IMR-90 (cell line): Measurements from ENCODE around the gene ADAMTSL1. TPM values are rescaled to one million over a fixed set of nuclear protein-coding genes. Genes with fewer than 3 reads are reported as not detected.

Experiments used
- ATAC-seq: fragments of 200-7000 bp; cut with Tn5 transposase; 2 replicates; pipeline ENCODE4 v1.9.1; 2020; ENCODE audit warnings: low read depth, mild to moderate bottlenecking, moderate library complexity
- BruUV-seq: library from RNA; stranded (reverse); fragments of 400-500 nt; replicated peaks from 2 replicates; lab custom pipeline; 2021; lab: Mats Ljungman, UMichigan
- CTCF ChIA-PET: fragments of 300-600 bp; formaldehyde crosslinking; extraction: SDS; loops from one replicate; lab custom pipeline; 2021; ENCODE audit warnings: antibody characterized with exemption; lab: Yijun Ruan, JAX
- POLR2A ChIA-PET: fragments of 300-600 bp; sonication (Branson Sonifier 250); formaldehyde crosslinking; loops from one replicate; lab custom pipeline; 2022; ENCODE audit warnings: antibody characterized with exemption; ENCODE audit not compliant: unreplicated experiment; lab: Charles Lee
- DNase-seq: peaks from one replicate; pipeline ENCODE4 v3.0.0; 2013
- H2AFZ ChIP-seq: replicated peaks from 2 replicates; pipeline ENCODE3; 2013; ENCODE audit warnings: low read length, mild to moderate bottlenecking; ENCODE audit not compliant: poor library complexity
- H2AK5ac ChIP-seq: 2 replicates; pipeline ENCODE4 v1.6.1; 2013; ENCODE audit warnings: low read depth, low read length, inconsistent platforms
- H2AK9ac ChIP-seq: replicated peaks from 2 replicates; pipeline ENCODE3; 2013; ENCODE audit warnings: mild to moderate bottlenecking, low read depth, low read length, moderate library complexity; ENCODE audit not compliant: poor library complexity
- H2BK120ac ChIP-seq: 2 replicates; pipeline ENCODE4 v1.6.1; 2013; ENCODE audit warnings: low read depth, low read length, inconsistent platforms
- H2BK15ac ChIP-seq: 3 replicates; pipeline ENCODE4 v1.6.1; 2013; ENCODE audit warnings: low read depth, low read length, inconsistent platforms
- H2BK20ac ChIP-seq: 2 replicates; pipeline ENCODE4 v1.6.1; 2013; ENCODE audit warnings: low read depth, mild to moderate bottlenecking, inconsistent platforms, low read length, moderate library complexity
- H2BK5ac ChIP-seq: 2 replicates; pipeline ENCODE4 v1.6.1; 2013; ENCODE audit warnings: mild to moderate bottlenecking, low read depth, low read length, inconsistent platforms; ENCODE audit not compliant: poor library complexity, severe bottlenecking
- H3K14ac ChIP-seq: replicated peaks from 2 replicates; pipeline ENCODE4 v1.6.1; 2013; ENCODE audit warnings: low read depth, low read length, inconsistent platforms
- H3K18ac ChIP-seq: 2 replicates; pipeline ENCODE4 v1.6.1; 2013; ENCODE audit warnings: low read depth, low read length, control low read depth
- H3K23ac ChIP-seq: 2 replicates; pipeline ENCODE4 v1.6.1; 2013; ENCODE audit warnings: low read depth, low read length, inconsistent platforms
- H3K27ac ChIP-seq: 2 replicates; pipeline ENCODE4 v1.5.1; 2013; ENCODE audit warnings: mild to moderate bottlenecking, control low read depth, low read length; ENCODE audit not compliant: insufficient read depth
- H3K27me3 ChIP-seq: 2 replicates; pipeline ENCODE4 v1.6.1; 2013; ENCODE audit warnings: low read length; ENCODE audit not compliant: control insufficient read depth, insufficient read depth
- H3K36me3 ChIP-seq: 2 replicates; pipeline ENCODE4 v1.6.1; 2013; ENCODE audit warnings: low read length, mixed read lengths; ENCODE audit not compliant: control insufficient read depth, insufficient read depth
- H3K4ac ChIP-seq: 2 replicates; pipeline ENCODE4 v1.6.1; 2013; ENCODE audit warnings: low read depth, low read length, inconsistent platforms
- H3K4me1 ChIP-seq: 2 replicates; pipeline ENCODE4 v1.6.1; 2013; ENCODE audit warnings: low read length, mixed read lengths; ENCODE audit not compliant: control insufficient read depth, insufficient read depth
- H3K4me2 ChIP-seq: 2 replicates; pipeline ENCODE4 v1.6.1; 2013; ENCODE audit warnings: low read depth, mild to moderate bottlenecking, control low read depth, low read length, moderate library complexity
- H3K4me3 ChIP-seq: 2 replicates; pipeline ENCODE4 v1.5.1; 2013; ENCODE audit warnings: low read depth, mild to moderate bottlenecking, control low read depth, low read length, moderate library complexity; ENCODE audit not compliant: insufficient read depth
- H3K56ac ChIP-seq: 2 replicates; pipeline ENCODE4 v1.6.1; 2013; ENCODE audit warnings: low read length, inconsistent platforms; ENCODE audit not compliant: insufficient read depth; ENCODE audit errors: extremely low read depth
- H3K79me1 ChIP-seq, 2 experiments: 2 replicates each; pipeline ENCODE4 v1.6.1; 2013; ENCODE audit warnings: low read length in 2 of 2, inconsistent platforms in 1 of 2, low read depth in 1 of 2
- H3K9ac ChIP-seq: 2 replicates; pipeline ENCODE4 v1.6.1; 2013; ENCODE audit warnings: low read depth, low read length, control low read depth
- H3K9me1 ChIP-seq: 2 replicates; pipeline ENCODE4 v1.6.1; 2013; ENCODE audit warnings: low read length, inconsistent platforms; ENCODE audit not compliant: insufficient read depth
- H3K9me3 ChIP-seq: 2 replicates; pipeline ENCODE4 v1.6.1; 2013; ENCODE audit warnings: low read length; ENCODE audit not compliant: control insufficient read depth, insufficient read depth
- H4K20me1 ChIP-seq: 2 replicates; pipeline ENCODE4 v1.6.1; 2013; ENCODE audit warnings: low read length, inconsistent platforms; ENCODE audit not compliant: insufficient read depth
- H4K5ac ChIP-seq: 2 replicates; pipeline ENCODE4 v1.6.1; 2013; ENCODE audit warnings: mild to moderate bottlenecking, low read depth, low read length, control low read depth
- H4K8ac ChIP-seq, 2 experiments: 2 replicates each; pipeline ENCODE4 v1.6.1; 2013; ENCODE audit warnings: low read depth in 2 of 2, low read length in 2 of 2, control low read depth in 1 of 2, inconsistent platforms in 1 of 2
- H4K91ac ChIP-seq: 2 replicates; pipeline ENCODE4 v1.6.1; 2013; ENCODE audit warnings: low read depth, low read length, inconsistent platforms; ENCODE audit not compliant: insufficient read depth
- BHLHE40 ChIP-seq: fragments of 150-350 bp; IDR thresholded peaks from 2 replicates; pipeline ENCODE4 v1.6.1; 2016; ENCODE audit warnings: mild to moderate bottlenecking, low read depth, low read length
- CEBPB ChIP-seq: IDR thresholded peaks from 2 replicates; pipeline ENCODE4 v1.6.1; 2012; ENCODE audit warnings: low read depth, low read length, improper control_type of control experiment
- CHD1 ChIP-seq: IDR thresholded peaks from 2 replicates; pipeline ENCODE4 v1.6.1; 2012; ENCODE audit warnings: low read depth, low read length, improper control_type of control experiment
- CTCF ChIP-seq: conservative IDR thresholded peaks from 2 replicates; pipeline ENCODE4 v1.5.1; 2012; ENCODE audit warnings: mild to moderate bottlenecking, low read depth, low read length, improper control_type of control experiment
- ELK1 ChIP-seq: fragments of 150-350 bp; IDR thresholded peaks from 2 replicates; pipeline ENCODE4 v1.6.1; 2016; ENCODE audit warnings: low read depth, mild to moderate bottlenecking, low read length, moderate library complexity, borderline replicate concordance
- FOS ChIP-seq: fragments of 150-350 bp; IDR thresholded peaks from 2 replicates; pipeline ENCODE4 v1.6.1; 2016; ENCODE audit warnings: low read depth, low read length
- MAFK ChIP-seq: IDR thresholded peaks from 2 replicates; pipeline ENCODE4 v1.6.1; 2012; ENCODE audit warnings: low read depth, low read length, improper control_type of control experiment
- MAZ ChIP-seq: IDR thresholded peaks from 2 replicates; pipeline ENCODE4 v1.6.1; 2012; ENCODE audit warnings: low read depth, mild to moderate bottlenecking, low read length, improper control_type of control experiment, moderate library complexity, borderline replicate concordance
- MXI1 ChIP-seq: IDR thresholded peaks from 2 replicates; pipeline ENCODE4 v1.6.1; 2012; ENCODE audit warnings: low read depth, mild to moderate bottlenecking, low read length, moderate library complexity, borderline replicate concordance
- NFE2L2 ChIP-seq: fragments of 150-350 bp; IDR thresholded peaks from 2 replicates; pipeline ENCODE4 v1.6.1; 2016; ENCODE audit warnings: low read depth, mild to moderate bottlenecking, low read length
- RAD21 ChIP-seq: IDR thresholded peaks from 2 replicates; pipeline ENCODE4 v1.6.1; 2012; ENCODE audit warnings: low read length, improper control_type of control experiment
- RCOR1 ChIP-seq: IDR thresholded peaks from 2 replicates; pipeline ENCODE4 v1.6.1; 2012; ENCODE audit warnings: mild to moderate bottlenecking, low read length, improper control_type of control experiment; ENCODE audit not compliant: insufficient replicate concordance
- RFX5 ChIP-seq: IDR thresholded peaks from 2 replicates; pipeline ENCODE4 v1.8.0; 2012; ENCODE audit warnings: low read depth, mild to moderate bottlenecking, low read length, moderate library complexity
- SMC3 ChIP-seq: fragments of 150-350 bp; IDR thresholded peaks from 2 replicates; pipeline ENCODE4 v1.6.1; 2016; ENCODE audit warnings: low read depth, mild to moderate bottlenecking, antibody characterized with exemption, low read length, moderate library complexity
- USF2 ChIP-seq: fragments of 150-350 bp; IDR thresholded peaks from 2 replicates; pipeline ENCODE4 v1.6.1; 2017; ENCODE audit warnings: mild to moderate bottlenecking, antibody characterized with exemption, low read length, low read depth
- WGBS, 2 experiments: methylation state at CpG; one replicate each; pipeline versions ENCODE4 v1.1.5 to v1.1.7; 2013; ENCODE audit warnings: missing lambda C conversion rate in 2 of 2; ENCODE audit not compliant: insufficient read length in 1 of 2; ENCODE audit errors: extremely low coverage in 2 of 2; 5-methylcytosine and 5-hydroxymethylcytosine counted together
- dilution Hi-C: fragments of 300-500 bp; cut with HindIII; formaldehyde crosslinking; loops from one replicate; pipeline ENCODE4 v1.14.3; 2018; ENCODE audit warnings: low sequenced_read_pairs; ENCODE audit not compliant: unreplicated experiment
- in situ Hi-C: fragments of 300-500 bp; cut with MboI; formaldehyde crosslinking; loops from 3 replicates; pipeline ENCODE4 v1.14.3; 2019; ENCODE audit warnings: low sequenced_read_pairs, inconsistent platforms, mixed read lengths
- intact Hi-C: fragments of 100-400 bp; cut with micrococcal nuclease; formaldehyde crosslinking; loops from 2 replicates; pipeline ENCODE4 v1.10.0; 2022
- polyA plus RNA-seq, 3 experiments: library from polyadenylated mRNA; depleted of rRNA; stranded (reverse); fragments of >200 nt; gene quantifications; 2 replicates each; pipeline ENCODE4 v1.2.3, GENCODE V29; 2012; ENCODE audit warnings: low replicate concordance in 1 of 3
- total RNA-seq: library from RNA; depleted of rRNA; stranded (reverse); fragments of >200 nt; gene quantifications from 2 replicates; pipeline ENCODE4 v1.2.3, GENCODE V29; 2012

The ADAMTSL1 gene
- total and polyA plus RNA-seq, 2 of the 4 experiments (the other 2 are of a cell fraction), result 38.2 to 62.2 TPM

GRCh38 chr9:18622186-18622836 lies 148.4 kb downstream of the ADAMTSL1 start:
- H4K91ac ChIP-seq, result no peak overlapping the region
- POLR2A ChIA-PET, result interaction anchor here (0.6 kb wide), 1 partner anchor 319 kb away, joined by 3 read pairs; no protein-coding TSS in a partner anchor
- ATAC-seq (no peak), DNase-seq (no peak)
- in situ Hi-C loops (no loop called here), dilution Hi-C loops (no loop called here), intact Hi-C loops (no loop called here)
- no peak overlapping the region for H3K56ac ChIP-seq
- H4K20me1 ChIP-seq, result no peaks in the 10 kb centered on the region
- H2AK5ac ChIP-seq, result no peak overlapping the region
- CTCF ChIA-PET, result interaction anchor here (1.2 kb wide), 1 partner anchor 11 kb away, joined by 3 read pairs; no protein-coding TSS in a partner anchor
- H2BK15ac ChIP-seq, result no peak overlapping the region
- H3K79me1 ChIP-seq, result no peaks in the 10 kb centered on the region
- H2BK5ac ChIP-seq, result no peak overlapping the region
- H3K4me3 ChIP-seq, result no peak overlapping the region
- no peak overlapping the region; the same call in 1 of the 2 replicates for H3K14ac ChIP-seq
- H3K27ac ChIP-seq, result no peak overlapping the region
- no peak overlapping the region for H3K9ac ChIP-seq
- no peak overlapping the region for H4K5ac ChIP-seq
- BruUV-seq, result no TSS peak
- no peak overlapping the region for H3K4me2 ChIP-seq
- no peak overlapping the region for H2AK9ac ChIP-seq
- no peak overlapping the region for H2AFZ ChIP-seq
- no peaks in the 10 kb centered on the region; the same call in 1 of the 2 replicates for H3K27me3 ChIP-seq
- no peak overlapping the region for H2BK20ac ChIP-seq
- H3K36me3 ChIP-seq, result no peaks in the 10 kb centered on the region
- H4K8ac ChIP-seq, result no peak overlapping the region
- 100% methylated on average over 4 of the region's 11 CpGs; no CpG with 5 or more reads in 1 of the 2 experiments for WGBS, 2 experiments
- H3K4me1 ChIP-seq, result no peaks in the 10 kb centered on the region; the same call in none of the 2 replicates
- H2BK120ac ChIP-seq, result no peak overlapping the region
- no peak overlapping the region for H3K18ac ChIP-seq
- H3K4ac ChIP-seq, result no peak overlapping the region
- no peak overlapping the region for H3K23ac ChIP-seq
- peaks cover 6% of the 10 kb centered on the region; the same call in 1 of the 2 replicates for H3K9me1 ChIP-seq
- H3K9me3 ChIP-seq, result no peaks in the 10 kb centered on the region
- TF ChIP-seq CTCF, result no peak
- TF ChIP-seq MXI1, result no peak
- TF ChIP-seq MAZ, result no peak
- no peak for TF ChIP-seq MAFK
- TF ChIP-seq ELK1, result no peak
- no peak for TF ChIP-seq FOS
- TF ChIP-seq RAD21, result no peak
- no peak for TF ChIP-seq RFX5
- no peak for TF ChIP-seq CEBPB
- TF ChIP-seq RCOR1, result no peak
- no peak for TF ChIP-seq NFE2L2
- no peak for TF ChIP-seq USF2
- TF ChIP-seq BHLHE40, result no peak
- no peak for TF ChIP-seq CHD1
- TF ChIP-seq SMC3, result no peak
